Stomach smooth muscle (tissue), 2 donors: ENCODE results near the gene CYSRT1.
"Not testable (repeated sequence)": the region's sequence is repeated elsewhere in the genome, so short reads cannot be mapped to it uniquely, and the experiment has no call there.

Experiments
- H3K27ac ChIP-seq: one replicate; pipeline ENCODE4 v1.7.0; 2013; ENCODE audit warnings: mild to moderate bottlenecking, low read length, inconsistent platforms
- H3K27me3 ChIP-seq, 2 donors: one replicate each; pipeline ENCODE4 v1.7.0; 2013; ENCODE audit warnings: low read length in 2 of 2; ENCODE audit not compliant: insufficient read depth in 2 of 2, control insufficient read depth in 1 of 2
- H3K36me3 ChIP-seq, 2 donors: one replicate each; pipeline ENCODE4 v1.7.0; 2013; ENCODE audit warnings: low read length in 2 of 2; ENCODE audit not compliant: control insufficient read depth in 2 of 2, insufficient read depth in 2 of 2
- H3K4me1 ChIP-seq: one replicate; pipeline ENCODE4 v1.7.0; 2013; ENCODE audit warnings: low read length; ENCODE audit not compliant: control insufficient read depth, insufficient read depth
- H3K4me3 ChIP-seq, 2 donors: one replicate each; pipeline ENCODE4 v1.7.0; 2013; ENCODE audit warnings: low read length in 2 of 2
- H3K9ac ChIP-seq, 2 donors: one replicate each; pipeline ENCODE4 v1.7.0; 2013; ENCODE audit warnings: low read length in 2 of 2, mild to moderate bottlenecking in 1 of 2
- H3K9me3 ChIP-seq, 2 donors: one replicate each; pipeline ENCODE4 v1.7.0; 2013; ENCODE audit warnings: low read length in 2 of 2; ENCODE audit not compliant: control insufficient read depth in 2 of 2
- donor health status: healthy.
- donor health status: Pancreatic carcinoma.

CYSRT1 gene

GRCh38 chr9:137256856-137257255 is 31.9 kb downstream of the CYSRT1 start:
- Histone ChIP-seq H3K27ac (no peak overlapping the region), H3K4me1 (peaks cover 27% of the 10 kb centered on the region), H3K27me3 (no peaks in the 10 kb centered on the region), H3K9me3 (no peaks in the 10 kb centered on the region), H3K36me3 (peaks cover 3 to 10% of the 10 kb centered on the region in 2 donors), H3K4me3 (no peak overlapping the region), H3K9ac (no peak overlapping the region)

- not testable (repeated sequence) for H3K9me3 ChIP-seq, H3K27ac ChIP-seq, H3K4me1 ChIP-seq, H3K4me3 ChIP-seq, H3K9ac ChIP-seq, H3K27me3 ChIP-seq
- H3K36me3 ChIP-seq, result peaks cover 24 to 30% of the 10 kb centered on the region in 2 donors
Observed at GRCh38 chr9:137262173-137262908, 37.4 kb downstream of the CYSRT1 start.

DNA sequence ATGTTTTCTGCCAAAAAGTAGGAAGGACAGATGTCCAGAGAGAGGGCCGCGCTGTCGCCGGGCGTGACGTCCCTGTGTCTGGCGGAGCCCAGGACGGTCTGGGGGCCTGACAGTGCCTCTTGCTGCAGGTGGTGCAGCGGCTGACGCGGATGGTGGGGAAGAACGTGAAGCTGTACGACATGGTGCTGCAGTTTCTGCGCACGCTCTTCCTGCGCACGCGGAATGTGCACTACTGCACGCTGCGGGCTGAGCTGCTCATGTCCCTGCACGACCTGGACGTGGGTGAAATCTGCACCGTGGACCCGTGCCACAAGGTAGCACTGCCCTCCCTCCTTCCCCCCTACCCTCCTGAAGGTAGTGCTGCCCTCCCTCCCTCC is 37.9 kb downstream of the CYSRT1 start:
- no peak overlapping the region for H3K4me3 ChIP-seq
- no peaks in the 10 kb centered on the region for H3K27me3 ChIP-seq
- no peak overlapping the region for H3K27ac ChIP-seq
- no peaks in the 10 kb centered on the region for H3K9me3 ChIP-seq
- H3K36me3 ChIP-seq, result peaks cover 24 to 32% of the 10 kb centered on the region in 2 donors
- no peaks in the 10 kb centered on the region for H3K4me1 ChIP-seq
- no peak overlapping the region for H3K9ac ChIP-seq

DNA sequence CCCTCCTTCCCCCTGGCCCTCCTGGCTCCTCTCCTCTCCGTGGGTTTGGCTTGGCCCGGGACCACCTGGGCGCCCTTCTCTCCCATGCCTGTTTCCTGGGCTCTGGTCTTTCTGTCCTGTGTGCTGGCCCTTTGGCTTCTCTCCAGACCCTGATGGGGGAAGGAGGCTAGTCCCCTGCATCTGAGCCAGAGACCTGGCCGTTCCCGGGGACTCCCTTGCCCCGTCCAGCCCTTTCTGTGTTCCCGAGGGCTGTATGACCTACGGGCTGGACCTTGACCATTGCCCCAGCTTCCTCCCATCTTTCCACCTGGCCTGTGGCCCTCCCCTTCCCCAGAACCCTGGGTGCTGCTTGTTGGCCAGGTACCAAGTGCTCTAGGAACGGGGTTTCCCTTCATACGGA is 38.5 kb downstream of the CYSRT1 start:
- Histone ChIP-seq H3K36me3 (peaks cover 24 to 32% of the 10 kb centered on the region in 2 donors), H3K9me3 (no peaks in the 10 kb centered on the region), H3K9ac (no peak overlapping the region), H3K27ac (no peak overlapping the region), H3K4me3 (no peak overlapping the region), H3K4me1 (peaks cover 2% of the 10 kb centered on the region), H3K27me3 (no peaks in the 10 kb centered on the region)

DNA sequence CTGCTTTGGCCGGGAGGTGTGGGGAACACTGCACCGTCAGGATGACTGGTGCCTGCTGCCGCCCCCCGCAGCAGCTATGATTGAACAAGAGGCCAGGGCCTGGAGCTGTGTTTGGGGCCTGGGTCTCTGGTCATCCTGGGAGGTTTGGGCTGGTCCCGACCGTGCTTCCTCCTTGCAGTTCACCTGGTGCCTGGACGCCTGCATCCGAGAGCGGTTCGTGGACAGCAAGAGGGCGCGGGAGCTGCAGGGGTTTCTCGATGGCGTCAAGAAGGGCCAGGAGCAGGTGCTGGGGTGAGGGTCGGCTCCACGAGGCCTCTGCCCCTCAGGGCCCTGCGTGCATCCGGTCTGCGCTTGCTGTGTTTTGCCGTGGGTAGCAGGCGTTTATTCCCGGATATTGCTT is 39.1 kb downstream of the CYSRT1 start:
- H3K4me1 ChIP-seq, result peaks cover 8% of the 10 kb centered on the region
- no peak overlapping the region for H3K27ac ChIP-seq
- no peaks in the 10 kb centered on the region for H3K9me3 ChIP-seq
- no peak overlapping the region for H3K9ac ChIP-seq
- H3K36me3 ChIP-seq, result peaks cover 23 to 33% of the 10 kb centered on the region in 2 donors
- H3K27me3 ChIP-seq, result no peaks in the 10 kb centered on the region
- no peak overlapping the region for H3K4me3 ChIP-seq

- H3K27ac ChIP-seq, result no peak overlapping the region
- no peak overlapping the region for H3K4me3 ChIP-seq
- peaks cover 27 to 32% of the 10 kb centered on the region in 2 donors for H3K36me3 ChIP-seq
Observed at GRCh38 chr9:137265496-137266161, 40.7 kb downstream of the CYSRT1 start.

GRCh38 chr9:137266162-137266527 is 41.2 kb downstream of the CYSRT1 start:
- no peak overlapping the region for H3K27ac ChIP-seq
- peaks cover 13% of the 10 kb centered on the region for H3K4me1 ChIP-seq
- no peaks in the 10 kb centered on the region for H3K9me3 ChIP-seq
- H3K9ac ChIP-seq, result no peak overlapping the region
- no peaks in the 10 kb centered on the region for H3K27me3 ChIP-seq
- H3K4me3 ChIP-seq, result no peak overlapping the region
- H3K36me3 ChIP-seq, result peaks cover 27 to 37% of the 10 kb centered on the region in 2 donors

More at GRCh38 chr9:137265496-137266161, 40.7 kb downstream of the CYSRT1 start:
- Histone ChIP-seq H3K27me3 (no peaks in the 10 kb centered on the region), H3K9ac (no peak overlapping the region), H3K4me1 (peaks cover 13% of the 10 kb centered on the region), H3K9me3 (no peaks in the 10 kb centered on the region)

DNA sequence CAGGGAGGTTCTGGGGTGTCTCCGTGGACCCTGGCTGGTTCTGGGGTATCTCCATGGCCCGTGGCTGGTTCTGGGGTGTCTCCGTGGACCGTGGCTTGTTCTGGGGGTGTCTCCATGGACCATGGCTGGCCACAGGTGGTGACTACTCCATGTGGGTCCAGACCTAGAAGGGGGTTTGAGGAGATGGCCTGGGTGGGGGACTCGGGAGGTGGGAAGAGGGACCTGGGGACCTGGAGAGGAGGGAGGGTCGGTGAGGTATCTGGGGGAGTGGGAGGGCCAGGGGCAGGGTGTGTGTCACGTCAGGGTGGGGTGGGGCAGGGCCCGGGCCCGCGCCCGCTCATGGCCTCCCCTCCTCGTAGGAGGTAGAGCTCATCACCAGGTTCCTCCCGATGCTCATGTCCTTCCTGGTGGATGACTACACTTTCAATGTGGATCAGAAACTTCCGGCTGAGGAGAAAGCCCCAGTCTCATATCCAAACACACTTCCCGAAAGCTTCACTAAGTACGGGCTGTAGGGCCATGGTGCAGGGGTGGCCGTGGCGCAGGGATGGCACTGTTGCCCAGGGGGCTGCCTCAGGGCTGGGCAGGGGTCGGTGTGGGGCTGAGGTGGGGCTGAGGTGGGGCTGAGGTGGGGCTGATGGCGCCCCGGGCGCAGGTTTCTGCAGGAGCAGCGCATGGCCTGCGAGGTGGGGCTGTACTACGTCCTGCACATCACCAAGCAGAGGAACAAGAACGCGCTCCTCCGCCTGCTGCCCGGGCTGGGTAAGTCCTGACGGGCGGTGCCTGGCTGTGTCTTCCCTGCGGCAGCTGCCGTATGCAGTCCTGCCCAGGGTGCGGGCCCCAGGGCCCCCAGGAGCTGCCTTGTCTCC is 41.8 kb downstream of the CYSRT1 start:
- H3K27me3 ChIP-seq, result no peaks in the 10 kb centered on the region
- no peak overlapping the region for H3K4me3 ChIP-seq
- peaks cover 28 to 38% of the 10 kb centered on the region in 2 donors for H3K36me3 ChIP-seq
- no peak overlapping the region for H3K27ac ChIP-seq
- no peaks in the 10 kb centered on the region for H3K9me3 ChIP-seq
- peaks cover 13% of the 10 kb centered on the region for H3K4me1 ChIP-seq
- no peak overlapping the region for H3K9ac ChIP-seq

DNA sequence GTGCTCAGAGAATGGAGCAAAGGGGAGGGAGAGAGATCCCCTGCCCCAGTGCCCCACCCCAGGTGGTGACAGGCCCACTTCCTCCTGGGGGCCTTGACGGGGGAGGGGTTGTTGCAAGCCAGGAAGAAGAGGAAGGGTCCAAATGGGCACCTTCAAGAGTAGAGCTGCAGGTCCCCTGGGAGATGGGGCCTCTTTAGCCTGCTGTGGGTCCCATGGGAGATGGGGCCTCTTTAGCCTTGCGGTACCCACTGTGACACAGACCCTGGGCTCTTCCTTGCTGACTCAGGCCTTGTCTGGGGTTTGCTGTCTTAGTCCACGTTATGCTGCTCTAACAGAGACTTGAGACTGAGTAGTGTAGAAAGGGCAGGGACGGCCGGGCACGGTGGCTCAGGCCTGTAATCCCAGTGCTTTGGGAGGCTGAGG is 43.0 kb downstream of the CYSRT1 start:
- no peak overlapping the region for H3K27ac ChIP-seq
- H3K4me1 ChIP-seq, result peaks cover 13% of the 10 kb centered on the region
- no peak overlapping the region for H3K4me3 ChIP-seq
- H3K36me3 ChIP-seq, result peaks cover 39 to 46% of the 10 kb centered on the region in 2 donors
- H3K27me3 ChIP-seq, result no peaks in the 10 kb centered on the region
- H3K9ac ChIP-seq, result no peak overlapping the region
- no peaks in the 10 kb centered on the region for H3K9me3 ChIP-seq

DNA sequence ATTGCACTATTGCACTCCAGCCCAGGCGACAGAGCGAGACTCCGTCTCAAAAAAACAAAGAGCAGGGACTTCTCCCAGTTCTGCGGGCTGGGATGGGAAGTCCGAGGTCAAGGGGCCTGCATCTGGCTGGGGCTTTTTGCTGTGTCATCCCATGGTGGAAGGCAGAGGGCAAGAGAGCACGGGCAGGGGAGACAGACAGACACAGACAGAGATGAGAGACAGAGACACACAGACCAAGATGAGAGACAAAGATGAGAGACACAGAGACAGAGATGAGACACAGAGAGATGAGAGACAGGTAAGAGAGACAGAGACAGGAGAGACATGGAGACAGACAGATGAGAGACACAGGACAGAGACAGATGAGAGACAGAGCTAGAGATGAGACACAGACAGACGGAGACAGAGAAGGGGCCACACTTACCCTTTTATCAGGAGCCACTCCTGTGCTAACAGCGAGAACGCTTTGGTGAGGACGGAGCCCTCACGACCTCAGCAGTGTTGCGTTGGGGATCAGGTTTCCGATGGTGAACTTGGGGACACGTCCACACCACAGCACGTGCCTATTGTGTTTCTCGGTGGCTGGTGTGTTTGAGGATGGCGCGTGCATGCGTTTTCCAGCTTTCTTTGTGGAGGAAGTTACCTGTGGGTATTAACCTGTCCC is 43.7 kb downstream of the CYSRT1 start:
- H3K9ac ChIP-seq, result peak overlapping the region in 1 of 2 donors; percentile 36
- H3K27ac ChIP-seq, result peak overlapping the region; percentile 24
- peaks cover 38 to 45% of the 10 kb centered on the region in 2 donors for H3K36me3 ChIP-seq
- H3K27me3 ChIP-seq, result no peaks in the 10 kb centered on the region
- peaks cover 13% of the 10 kb centered on the region for H3K4me1 ChIP-seq
- H3K4me3 ChIP-seq, result peak overlapping the region in 1 of 2 donors; percentile 44
- H3K9me3 ChIP-seq, result no peaks in the 10 kb centered on the region
